ENCODE measurements around the gene PPP1R14D.

The PPP1R14D gene

GRCh38 chr15:40776537-40777141 lies 51.9 kb downstream of the PPP1R14D start:
- no peak for DNase-seq

GRCh38 chr15:40775740-40776536 lies 52.6 kb downstream of the PPP1R14D start:
- DNase-seq: no peak

- DNase-seq: no peak
Observed at GRCh38 chr15:40775007-40775406, 53.5 kb downstream of the PPP1R14D start.

GRCh38 chr15:40773902-40774301 lies 54.6 kb downstream of the PPP1R14D start:
- DNase-seq: no peak

- no peak for DNase-seq
Observed at GRCh38 chr15:40773496-40773895, 55.0 kb downstream of the PPP1R14D start.

GRCh38 chr15:40772014-40772413 lies 56.5 kb downstream of the PPP1R14D start:
- DNase-seq: no peak

GRCh38 chr15:40771242-40771641 lies 57.3 kb downstream of the PPP1R14D start:
- no peak for DNase-seq

- no peak for DNase-seq
Observed at GRCh38 chr15:40770147-40770721, 58.3 kb downstream of the PPP1R14D start.

- DNase-seq: no peak
Observed at GRCh38 chr15:40769274-40770146, 59.0 kb downstream of the PPP1R14D start, which contains the start of gene C15orf62. TSS of gene C15orf62 (plus strand) at chr15:40769980. CDS start at chr15:40770496, 516 bp downstream.

- DNase-seq: no peak
Observed at GRCh38 chr15:40768521-40769273, 59.8 kb downstream of the PPP1R14D start.

- no peak for DNase-seq
Observed at GRCh38 chr15:40767838-40768500, 60.5 kb downstream of the PPP1R14D start.

GRCh38 chr15:40766906-40767837 lies 61.3 kb downstream of the PPP1R14D start:
- no peak for DNase-seq

- no peak for DNase-seq
Observed at GRCh38 chr15:40766194-40766815, 62.2 kb downstream of the PPP1R14D start.

All from activated effector memory CD4-positive, alpha-beta T cell treated with Interleukin-2 at 50 U/mL for 16 hours (primary cell).